ENCODE results near the gene CLCNKB. TPM values are rescaled to one million over a fixed set of nuclear protein-coding genes. Genes with fewer than 3 reads are reported as not detected.

CLCNKB gene
- total RNA-seq, 4 donors from 2014 or later, result 0.41 to 1.9 (median 1.2) TPM; not detected in 1

- Histone ChIP-seq H3K4me3 (no peak overlapping the region), H3K4me1 (peaks cover 0 to 5% of the 10 kb centered on the region in 2 donors), H3K27ac (no peak overlapping the region), H3K27me3 (no peaks in the 10 kb centered on the region), H3K9me3 (no peaks in the 10 kb centered on the region), H3K36me3 (no peaks in the 10 kb centered on the region)
- intact Hi-C loops (cut with DNase I; ENCODE audit: low total_unique reads), result loop anchor here (2.0 kb wide), 1 partner anchor 49 kb away; no protein-coding TSS in a partner anchor
- TF ChIP-seq CTCF (IDR thresholded peaks at IDR 0.05) (no peak), POLR2A (IDR thresholded peaks at IDR 0.05) (no peak)
- DNase-seq, result no peak
Observed at GRCh38 chr1:16007671-16008341, 35.8 kb upstream of the CLCNKB start.

- DNase-seq, result peak; percentile 83 to 88
- intact Hi-C loops (cut with DNase I; ENCODE audit: low total_unique reads), result loop anchor here (2.0 kb wide), 1 partner anchor 48 kb away; no protein-coding TSS in a partner anchor
Observed at GRCh38 chr1:16009030-16009460, 34.5 kb upstream of the CLCNKB start.

GRCh38 chr1:16009678-16010077, 33.9 kb upstream of the CLCNKB start:
- H3K4me3 ChIP-seq, result no peak overlapping the region
- H3K36me3 ChIP-seq, result no peaks in the 10 kb centered on the region
- H3K9me3 ChIP-seq, result no peaks in the 10 kb centered on the region
- peaks cover 6 to 16% of the 10 kb centered on the region in 2 donors for H3K4me1 ChIP-seq
- no peak for DNase-seq
- intact Hi-C loops (cut with DNase I; ENCODE audit: low total_unique reads), result loop anchor here (2.0 kb wide), 1 partner anchor 47 kb away; no protein-coding TSS in a partner anchor
- H3K27me3 ChIP-seq, result no peaks in the 10 kb centered on the region
- no peak overlapping the region for H3K27ac ChIP-seq
- no peak for TF ChIP-seq CTCF (IDR thresholded peaks at IDR 0.05)
- TF ChIP-seq POLR2A (IDR thresholded peaks at IDR 0.05), result no peak

More at GRCh38 chr1:16009030-16009460, 34.5 kb upstream of the CLCNKB start:
- peaks cover 5 to 14% of the 10 kb centered on the region in 2 donors for H3K4me1 ChIP-seq
- no peaks in the 10 kb centered on the region for H3K9me3 ChIP-seq
- no peaks in the 10 kb centered on the region for H3K36me3 ChIP-seq
- no peak overlapping the region for H3K27ac ChIP-seq
- H3K27me3 ChIP-seq, result no peaks in the 10 kb centered on the region
- TF ChIP-seq POLR2A (IDR thresholded peaks at IDR 0.05), result no peak
- peak; percentile 95 to 98 (median 98) for TF ChIP-seq CTCF (IDR thresholded peaks at IDR 0.05)
- H3K4me3 ChIP-seq, result no peak overlapping the region

- no peaks in the 10 kb centered on the region for H3K36me3 ChIP-seq
- no peaks in the 10 kb centered on the region for H3K27me3 ChIP-seq
- H3K9me3 ChIP-seq, result no peaks in the 10 kb centered on the region
- H3K27ac ChIP-seq, result no peak overlapping the region
- H3K4me3 ChIP-seq, result no peak overlapping the region
- intact Hi-C loops (cut with DNase I; ENCODE audit: low total_unique reads), result no loop called here
- DNase-seq, result no peak
- TF ChIP-seq CTCF (IDR thresholded peaks at IDR 0.05) (no peak), POLR2A (IDR thresholded peaks at IDR 0.05) (no peak)
- H3K4me1 ChIP-seq, result peaks cover 9 to 24% of the 10 kb centered on the region in 2 donors
Observed at GRCh38 chr1:16010837-16011236, 32.7 kb upstream of the CLCNKB start.

- intact Hi-C loops (cut with DNase I; ENCODE audit: low total_unique reads), result no loop called here
Observed at GRCh38 chr1:16011936-16012589, 31.5 kb upstream of the CLCNKB start.

More at GRCh38 chr1:16011936-16012589, 31.5 kb upstream of the CLCNKB start:
- Histone ChIP-seq H3K9me3 (no peaks in the 10 kb centered on the region), H3K27me3 (no peaks in the 10 kb centered on the region), H3K27ac (peak overlapping the region; percentile 97), H3K4me1 (peaks cover 9 to 29% of the 10 kb centered on the region in 2 donors), H3K36me3 (no peaks in the 10 kb centered on the region), H3K4me3 (no peak overlapping the region)
- no peak for DNase-seq
- TF ChIP-seq CTCF (IDR thresholded peaks at IDR 0.05), result no peak
- no peak for TF ChIP-seq POLR2A (IDR thresholded peaks at IDR 0.05)
